ENCODE data around the gene LRFN2. TPM values are rescaled to one million over a fixed set of nuclear protein-coding genes. Genes with fewer than 3 reads are reported as not detected.

The LRFN2 gene
- polyA plus RNA-seq, 3 donors = not detected

- no CpG with 5 or more reads among the region's 6 CpGs for WGBS (ENCODE audit: insufficient coverage)
- Histone ChIP-seq H3K79me2 (ENCODE audit: insufficient read depth, low read length) (no peaks in the 10 kb centered on the region), H3K9ac (ENCODE audit: insufficient read depth, low read length, poor library complexity, severe bottlenecking) (no peak overlapping the region), H3K4me3 (replicated peaks in 1 of 3; ENCODE audit: low read depth in 2 of 3, low read length in 3 of 3) (no peak overlapping the region), H3K27ac (ENCODE audit: low read depth in 1 of 2, low read length in 2 of 2) (no peak overlapping the region), H4K20me1 (ENCODE audit: insufficient read depth, low read length) (no peaks in the 10 kb centered on the region), H3K4me2 (replicated peaks; ENCODE audit: extremely low read depth, low read length, poor library complexity, severe bottlenecking) (no peak overlapping the region), H3K36me3 (replicated peaks in 1 of 2; ENCODE audit: control insufficient read depth in 1 of 2, insufficient read depth in 2 of 2, low read length in 2 of 2) (no peaks in the 10 kb centered on the region), H3K9me3 (replicated peaks in 1 of 2; ENCODE audit: control insufficient read depth in 1 of 2, insufficient read depth in 1 of 2, low read length in 2 of 2) (no peaks in the 10 kb centered on the region), H3K4me1 (ENCODE audit: control insufficient read depth in 1 of 2, insufficient read depth in 2 of 2, low read length in 2 of 2) (no peaks in the 10 kb centered on the region), H3K27me3 (ENCODE audit: control insufficient read depth in 2 of 2, insufficient read depth in 2 of 2, low read length in 2 of 2) (no peaks in the 10 kb centered on the region), H2AFZ (ENCODE audit: insufficient read depth, low read depth, low read length, poor library complexity, severe bottlenecking) (no peak overlapping the region)
- intact Hi-C loops (cut with micrococcal nuclease) = no loop called here
- H3K27ac Mint-ChIP-seq = no peak overlapping the region
- peaks cover 0 to 9% (median 0%) of the 10 kb centered on the region in 7 donors for H3K9me3 Mint-ChIP-seq
- H3K27me3 Mint-ChIP-seq (ENCODE audit: low read depth in 3 of 3) = peaks cover 0 to 8% (median 3%) of the 10 kb centered on the region in 3 donors
- no peak for TF ChIP-seq CTCF (IDR thresholded peaks at IDR 0.05)
- no peaks in the 10 kb centered on the region for H3K36me3 Mint-ChIP-seq
- H3K4me3 Mint-ChIP-seq = no peak overlapping the region
- DNase-seq = no peak
- no peaks in the 10 kb centered on the region for H3K4me1 Mint-ChIP-seq
Measured at GRCh38 chr6:40630051-40630450, 42.9 kb upstream of the LRFN2 start.

DNA sequence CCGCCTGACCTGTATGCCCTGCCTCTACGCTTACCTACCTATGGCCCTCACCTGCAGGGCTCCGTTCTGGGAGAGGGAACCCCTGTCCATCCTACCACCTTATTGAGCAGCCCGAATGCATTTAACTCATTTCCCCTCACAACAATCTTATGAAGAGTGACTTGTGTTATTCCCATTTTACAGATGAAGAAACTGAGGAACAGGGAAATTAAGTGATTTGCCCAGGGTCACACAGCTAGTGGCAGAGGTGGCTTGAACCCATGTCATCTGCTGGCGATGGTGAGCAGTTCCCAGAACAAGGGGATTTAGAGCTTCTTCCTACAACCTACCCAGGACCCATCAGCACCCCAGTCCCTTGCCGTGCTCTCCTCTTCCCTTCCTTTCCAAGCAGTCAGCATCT, 42.3 kb upstream of the LRFN2 start:
- Histone ChIP-seq H3K4me2 (replicated peaks; ENCODE audit: extremely low read depth, low read length, poor library complexity, severe bottlenecking) (no peak overlapping the region), H3K4me3 (replicated peaks in 1 of 3; ENCODE audit: low read depth in 2 of 3, low read length in 3 of 3) (no peak overlapping the region), H3K4me1 (ENCODE audit: control insufficient read depth in 1 of 2, insufficient read depth in 2 of 2, low read length in 2 of 2) (no peaks in the 10 kb centered on the region), H3K36me3 (replicated peaks in 1 of 2; ENCODE audit: control insufficient read depth in 1 of 2, insufficient read depth in 2 of 2, low read length in 2 of 2) (no peaks in the 10 kb centered on the region), H3K27me3 (ENCODE audit: control insufficient read depth in 2 of 2, insufficient read depth in 2 of 2, low read length in 2 of 2) (no peaks in the 10 kb centered on the region), H3K79me2 (ENCODE audit: insufficient read depth, low read length) (no peaks in the 10 kb centered on the region), H3K9ac (ENCODE audit: insufficient read depth, low read length, poor library complexity, severe bottlenecking) (no peak overlapping the region), H2AFZ (ENCODE audit: insufficient read depth, low read depth, low read length, poor library complexity, severe bottlenecking) (no peak overlapping the region), H4K20me1 (ENCODE audit: insufficient read depth, low read length) (no peaks in the 10 kb centered on the region), H3K9me3 (replicated peaks in 1 of 2; ENCODE audit: control insufficient read depth in 1 of 2, insufficient read depth in 1 of 2, low read length in 2 of 2) (no peaks in the 10 kb centered on the region), H3K27ac (ENCODE audit: low read depth in 1 of 2, low read length in 2 of 2) (no peak overlapping the region)
- TF ChIP-seq CTCF (IDR thresholded peaks at IDR 0.05) = no peak
- Mint-ChIP-seq H3K4me3 (no peak overlapping the region), H3K36me3 (no peaks in the 10 kb centered on the region), H3K4me1 (no peaks in the 10 kb centered on the region), H3K27ac (no peak overlapping the region), H3K27me3 (ENCODE audit: low read depth in 3 of 3) (peaks cover 0 to 8% (median 3%) of the 10 kb centered on the region in 3 donors), H3K9me3 (peaks cover 0 to 9% (median 0%) of the 10 kb centered on the region in 7 donors)
- WGBS (ENCODE audit: insufficient coverage) = 97% methylated on average over 5 of the region's 6 CpGs
- no peak for DNase-seq
- intact Hi-C loops (cut with micrococcal nuclease) = no loop called here

Data from CD14-positive monocyte (primary cell).